GM13976 (cell line): ENCODE results near the gene ITPR2.

Experiments
- DNase-seq: peaks from one replicate; pipeline ENCODE4 v3.0.0; 2012; ENCODE audit warnings: low spot score
- in situ Hi-C: fragments of 300-500 bp; cut with MboI; formaldehyde crosslinking; loops from one replicate; pipeline ENCODE4 v1.12.0; 2022; ENCODE audit warnings: low sequenced_read_pairs, mixed read lengths, inconsistent platforms; ENCODE audit not compliant: unreplicated experiment
- TF ChIP-seq, protein P1 (sequence below): IDR thresholded peaks from 2 replicates; pipeline ENCODE4 v1.5.1; 2012; ENCODE audit warnings: borderline replicate concordance, mild to moderate bottlenecking; ENCODE audit not compliant: insufficient read depth; ENCODE audit errors: extremely low read depth, missing control alignments, control extremely low read depth

The ITPR2 gene

DNA sequence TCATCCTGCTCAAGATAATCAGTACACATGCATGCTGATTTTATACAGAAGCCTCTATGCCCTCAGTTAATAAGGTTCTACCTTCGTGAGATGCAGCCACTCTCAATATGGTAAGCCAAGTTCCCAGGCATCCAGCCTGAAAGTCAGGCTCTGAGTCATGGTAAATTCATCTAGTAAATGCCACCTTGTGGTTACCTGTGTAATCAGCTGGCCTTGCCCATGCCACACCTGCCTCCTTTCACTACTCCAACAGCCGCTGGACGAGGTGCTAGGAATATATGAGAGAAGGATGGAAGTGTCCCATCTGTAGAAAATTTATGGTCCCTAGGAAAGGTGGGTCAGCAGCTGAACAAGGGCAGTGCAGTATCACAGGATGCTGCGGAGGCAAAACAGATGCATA is 430.3 kb downstream of the ITPR2 start:
- TF ChIP-seq, protein P1, sequence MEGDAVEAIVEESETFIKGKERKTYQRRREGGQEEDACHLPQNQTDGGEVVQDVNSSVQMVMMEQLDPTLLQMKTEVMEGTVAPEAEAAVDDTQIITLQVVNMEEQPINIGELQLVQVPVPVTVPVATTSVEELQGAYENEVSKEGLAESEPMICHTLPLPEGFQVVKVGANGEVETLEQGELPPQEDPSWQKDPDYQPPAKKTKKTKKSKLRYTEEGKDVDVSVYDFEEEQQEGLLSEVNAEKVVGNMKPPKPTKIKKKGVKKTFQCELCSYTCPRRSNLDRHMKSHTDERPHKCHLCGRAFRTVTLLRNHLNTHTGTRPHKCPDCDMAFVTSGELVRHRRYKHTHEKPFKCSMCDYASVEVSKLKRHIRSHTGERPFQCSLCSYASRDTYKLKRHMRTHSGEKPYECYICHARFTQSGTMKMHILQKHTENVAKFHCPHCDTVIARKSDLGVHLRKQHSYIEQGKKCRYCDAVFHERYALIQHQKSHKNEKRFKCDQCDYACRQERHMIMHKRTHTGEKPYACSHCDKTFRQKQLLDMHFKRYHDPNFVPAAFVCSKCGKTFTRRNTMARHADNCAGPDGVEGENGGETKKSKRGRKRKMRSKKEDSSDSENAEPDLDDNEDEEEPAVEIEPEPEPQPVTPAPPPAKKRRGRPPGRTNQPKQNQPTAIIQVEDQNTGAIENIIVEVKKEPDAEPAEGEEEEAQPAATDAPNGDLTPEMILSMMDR = no peak
- in situ Hi-C loops = no loop called here
- DNase-seq = no peak

DNA sequence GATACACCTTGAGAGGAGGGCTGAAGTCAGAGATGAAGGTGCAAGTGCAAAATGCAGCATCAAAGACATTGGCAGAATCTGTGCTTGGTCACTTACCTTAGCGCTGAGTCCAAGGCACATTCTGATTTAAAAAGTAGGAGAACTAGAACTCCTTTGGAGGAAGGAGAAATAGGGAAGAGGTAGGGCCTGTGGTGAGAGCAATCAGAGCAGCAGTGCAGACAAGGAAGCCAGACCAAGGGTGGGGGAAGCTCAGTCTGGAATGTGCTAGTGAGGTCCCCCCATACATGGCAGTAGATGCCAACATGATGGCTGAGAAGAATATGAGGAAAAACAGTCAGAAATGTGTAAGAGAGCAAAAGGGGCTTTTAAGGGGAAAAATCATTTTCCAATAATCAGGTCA is 431.1 kb downstream of the ITPR2 start:
- TF ChIP-seq, protein P1 = no peak
- DNase-seq = no peak
- in situ Hi-C loops = no loop called here

DNA sequence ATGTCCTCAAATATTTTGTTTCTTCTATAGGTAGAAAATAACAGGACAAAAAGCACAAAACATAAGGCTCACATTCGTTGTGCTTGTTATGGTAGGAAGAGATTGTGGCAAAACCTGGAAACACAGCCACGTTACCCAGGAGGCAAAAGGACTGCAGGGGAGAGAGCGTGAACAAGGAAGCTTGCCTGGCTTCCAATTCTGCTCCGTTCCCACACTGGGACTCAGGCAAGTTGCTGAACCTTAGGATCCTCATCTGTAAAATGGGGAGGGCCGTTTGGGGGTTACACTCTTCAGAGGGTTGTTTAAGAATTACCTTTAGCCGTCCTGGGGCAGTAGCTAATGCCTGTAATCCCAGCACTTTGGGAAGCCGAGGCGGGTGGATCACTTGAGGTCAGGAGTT is 432.4 kb downstream of the ITPR2 start:
- TF ChIP-seq, protein P1 = no peak
- no peak for DNase-seq
- in situ Hi-C loops = no loop called here

DNA sequence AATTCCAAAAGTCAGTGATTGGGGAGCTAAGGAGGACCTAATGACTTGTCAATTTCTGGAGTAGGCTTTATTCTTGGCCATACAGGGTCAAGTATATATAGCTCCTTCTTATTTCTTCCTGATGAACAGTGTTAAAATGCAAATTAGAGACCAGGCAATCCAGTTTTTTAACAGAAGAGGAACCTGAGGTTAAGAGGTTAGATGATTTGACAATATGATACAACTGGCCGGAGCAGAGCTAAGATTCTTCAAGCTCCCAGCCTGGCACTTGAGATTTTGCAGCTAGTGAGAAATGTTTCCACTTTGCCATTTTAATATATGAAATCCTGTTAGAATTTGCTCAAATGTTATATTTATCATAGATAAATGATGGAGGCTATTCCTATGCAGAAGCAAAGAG is 433.6 kb downstream of the ITPR2 start:
- no peak for DNase-seq
- TF ChIP-seq, protein P1 = no peak
- in situ Hi-C loops = no loop called here

DNA sequence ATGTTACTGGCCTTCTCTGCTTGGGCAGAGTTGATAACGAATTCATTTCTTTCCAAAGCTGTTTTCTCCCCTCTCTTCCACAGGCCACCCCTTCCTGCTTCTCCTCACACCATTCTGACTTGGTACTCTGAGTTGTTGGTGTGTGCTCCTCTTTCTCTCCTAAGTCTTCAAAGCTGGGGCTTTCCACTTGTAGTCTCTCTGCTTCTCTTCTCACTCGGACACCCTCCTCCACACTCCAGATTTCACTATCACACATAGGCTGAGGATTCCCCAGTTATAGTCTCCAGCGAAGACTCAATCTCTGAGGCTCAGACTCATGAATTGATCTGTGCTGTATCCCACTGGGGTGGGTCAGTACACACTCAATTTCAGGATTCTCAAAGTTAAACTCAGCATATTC is 436.6 kb downstream of the ITPR2 start:
- peak; percentile 49 for DNase-seq
- in situ Hi-C loops = no loop called here
- TF ChIP-seq, protein P1 = no peak

DNA sequence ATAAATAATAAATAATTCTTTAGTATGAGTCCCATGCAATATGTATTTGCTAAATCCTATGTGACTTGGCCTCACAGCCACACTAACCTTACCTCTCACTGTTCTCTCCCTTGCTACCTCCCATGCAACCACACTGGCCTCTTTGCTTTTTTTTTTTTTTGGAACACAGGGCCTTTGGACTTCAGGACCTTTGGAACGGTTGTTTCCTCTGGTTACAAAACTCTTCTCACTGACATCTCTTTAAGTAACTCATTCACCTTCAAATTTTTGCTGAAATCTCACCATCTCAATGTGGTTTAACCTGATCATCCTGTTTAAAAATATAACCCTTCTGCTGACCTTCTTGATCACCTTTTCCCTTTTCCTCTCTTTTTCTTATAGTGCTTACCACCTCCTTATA is 443.7 kb downstream of the ITPR2 start:
- in situ Hi-C loops = no loop called here
- no peak for DNase-seq
- TF ChIP-seq, protein P1 = no peak

DNA sequence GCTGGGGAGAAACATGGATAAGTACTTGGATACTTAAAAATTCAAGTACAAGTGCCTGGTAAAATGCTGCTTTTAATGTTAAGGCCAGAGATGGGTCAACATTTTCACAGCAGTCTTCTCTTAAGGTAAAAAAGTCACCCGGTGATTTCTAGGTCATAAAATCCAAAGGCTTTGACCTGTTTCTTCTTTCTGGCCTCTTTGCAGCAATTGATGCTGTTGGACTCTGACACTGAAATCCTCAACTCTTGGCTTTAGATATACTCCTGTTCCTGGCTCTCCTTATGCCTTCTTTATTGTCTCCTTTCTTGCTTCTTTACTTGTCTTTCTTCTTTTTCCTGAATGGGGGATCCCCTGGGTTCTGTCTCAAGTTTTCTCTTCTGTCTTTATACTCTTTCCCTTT is 448.5 kb downstream of the ITPR2 start:
- in situ Hi-C loops = no loop called here
- no peak for DNase-seq

More for the DNA sequence above, 448.5 kb downstream of the ITPR2 start:
- TF ChIP-seq, protein P1 = no peak
